ENCODE measurements around the gene DACT3. TPM values are rescaled to one million over a fixed set of nuclear protein-coding genes. Genes with fewer than 3 reads are reported as not detected.

DACT3 gene
- total RNA-seq, 2 experiments from 2014 or later: 0.15 to 0.20 TPM

- DNase-seq: peak; percentile 81
These were observed 46.8 kb downstream of the DACT3 start for GRCh38 chr19:46614114-46614722.

GRCh38 chr19:46613525-46613924 is 47.5 kb downstream of the DACT3 start:
- CTCF ChIA-PET: interaction anchor here (0.7 to 7.9 kb wide), 10 partner anchors 13 to 227 kb away, joined by 3 to 136 read pairs (median 6); partner anchors contain the start of genes CALM3 and DACT3
- Mint-ChIP-seq H3K9me3 (no peaks in the 10 kb centered on the region), H3K36me3 (ENCODE audit: low read depth) (peaks cover 31% of the 10 kb centered on the region), H3K4me3 (no peak overlapping the region), H3K27me3 (no peaks in the 10 kb centered on the region), H3K27ac (peak overlapping the region; percentile 40), H3K4me1 (peaks cover 71% of the 10 kb centered on the region)
- no peak for DNase-seq
- POLR2A ChIA-PET: interaction anchor here (1.3 to 4.9 kb wide), 3 partner anchors 13 to 115 kb away, joined by 4 to 34 read pairs (median 34); partner anchors contain the start of genes CALM3 and DACT3

More at GRCh38 chr19:46614114-46614722, 46.8 kb downstream of the DACT3 start:
- POLR2A ChIA-PET: interaction anchor here (1.3 to 4.9 kb wide), 3 partner anchors 13 to 114 kb away, joined by 4 to 34 read pairs (median 34); partner anchors contain the start of genes CALM3 and DACT3
- Mint-ChIP-seq H3K4me3 (no peak overlapping the region), H3K27ac (peak overlapping the region; percentile 66), H3K4me1 (peaks cover 74% of the 10 kb centered on the region), H3K27me3 (no peaks in the 10 kb centered on the region), H3K36me3 (ENCODE audit: low read depth) (peaks cover 25% of the 10 kb centered on the region), H3K9me3 (no peaks in the 10 kb centered on the region)
- CTCF ChIA-PET: interaction anchor here (0.6 to 7.9 kb wide), 14 partner anchors 9 to 226 kb away, joined by 3 to 136 read pairs (median 4); partner anchors contain the start of genes CALM3 and DACT3

DNA sequence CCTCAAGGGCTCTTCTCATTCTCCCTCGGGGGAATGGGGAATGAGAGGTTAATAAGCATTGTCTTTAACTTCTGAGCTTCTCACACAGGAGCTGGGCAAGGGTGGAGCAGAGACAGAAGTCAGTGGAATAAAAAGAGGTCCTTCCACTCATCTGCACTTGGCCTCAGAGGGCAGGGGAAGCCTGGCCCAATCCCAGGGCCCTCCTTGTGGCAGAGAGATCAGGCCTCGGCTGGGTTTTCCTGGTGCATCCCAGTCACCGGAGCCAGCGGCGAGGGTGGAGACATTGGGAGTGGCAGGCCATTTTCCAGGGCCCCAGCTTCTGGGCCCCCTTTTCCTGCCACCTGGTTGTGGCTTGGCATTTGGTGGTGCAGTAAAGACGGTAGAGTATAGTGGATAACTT is 49.2 kb downstream of the DACT3 start:
- no peak for DNase-seq
- Mint-ChIP-seq H3K9me3 (no peaks in the 10 kb centered on the region), H3K27me3 (no peaks in the 10 kb centered on the region), H3K4me1 (peaks cover 66% of the 10 kb centered on the region), H3K27ac (peak overlapping the region; percentile 71), H3K4me3 (no peak overlapping the region), H3K36me3 (ENCODE audit: low read depth) (peaks cover 48% of the 10 kb centered on the region)
- CTCF ChIA-PET: interaction anchor here (0.6 to 7.9 kb wide), 14 partner anchors 9 to 244 kb away, joined by 3 to 136 read pairs (median 4); partner anchors contain the start of genes CALM3 and DACT3
- POLR2A ChIA-PET: interaction anchor here (0.7 to 4.9 kb wide), 10 partner anchors 10 to 210 kb away, joined by 3 to 129 read pairs (median 4); partner anchors contain the start of genes CALM3, DACT3, PRKD2 and PTGIR

- ChIA-PET POLR2A (interaction anchor here (0.8 to 4.9 kb wide), 9 partner anchors 9 to 210 kb away, joined by 3 to 129 read pairs (median 5); partner anchors contain the start of genes CALM3, DACT3, PRKD2 and PTGIR), CTCF (interaction anchor here (1.1 to 7.9 kb wide), 5 partner anchors 10 to 147 kb away, joined by 4 to 136 read pairs (median 30); partner anchors contain the start of genes CALM3 and DACT3)
- peaks cover 55% of the 10 kb centered on the region for H3K36me3 Mint-ChIP-seq (ENCODE audit: low read depth)
- no peaks in the 10 kb centered on the region for H3K27me3 Mint-ChIP-seq
- peak overlapping the region; percentile 2 for H3K4me3 Mint-ChIP-seq
- peak overlapping the region; percentile 71 for H3K27ac Mint-ChIP-seq
- H3K9me3 Mint-ChIP-seq: no peaks in the 10 kb centered on the region
- peak; percentile 50 for DNase-seq
- H3K4me1 Mint-ChIP-seq: peaks cover 68% of the 10 kb centered on the region
These were observed 49.9 kb downstream of the DACT3 start for GRCh38 chr19:46610851-46611770.

GRCh38 chr19:46610413-46610775 is 50.6 kb downstream of the DACT3 start:
- no peak overlapping the region for H3K4me3 Mint-ChIP-seq
- peaks cover 67% of the 10 kb centered on the region for H3K4me1 Mint-ChIP-seq
- POLR2A ChIA-PET: interaction anchor here (1.4 to 4.9 kb wide), 6 partner anchors 9 to 105 kb away, joined by 3 to 129 read pairs (median 12); partner anchors contain the start of genes CALM3, DACT3, PRKD2 and PTGIR
- no peaks in the 10 kb centered on the region for H3K27me3 Mint-ChIP-seq
- peak overlapping the region; percentile 71 for H3K27ac Mint-ChIP-seq
- H3K9me3 Mint-ChIP-seq: no peaks in the 10 kb centered on the region
- no peak for DNase-seq
- H3K36me3 Mint-ChIP-seq (ENCODE audit: low read depth): peaks cover 61% of the 10 kb centered on the region
- CTCF ChIA-PET: interaction anchor here (0.5 kb wide), 1 partner anchor 8 kb away, joined by 3 read pairs; no protein-coding TSS in a partner anchor

- no peaks in the 10 kb centered on the region for H3K27me3 Mint-ChIP-seq
- peaks cover 70% of the 10 kb centered on the region for H3K4me1 Mint-ChIP-seq
- no peak for DNase-seq
- H3K27ac Mint-ChIP-seq: no peak overlapping the region
- H3K4me3 Mint-ChIP-seq: no peak overlapping the region
- CTCF ChIA-PET: interaction anchor here (0.5 kb wide), 1 partner anchor 8 kb away, joined by 3 read pairs; no protein-coding TSS in a partner anchor
- H3K9me3 Mint-ChIP-seq: no peaks in the 10 kb centered on the region
- POLR2A ChIA-PET: interaction anchor here (1.5 to 4.6 kb wide), 2 partner anchors 8 to 49 kb away, joined by 3 to 129 read pairs; partner anchors contain the start of gene CALM3
- peaks cover 67% of the 10 kb centered on the region for H3K36me3 Mint-ChIP-seq (ENCODE audit: low read depth)
These were observed 51.2 kb downstream of the DACT3 start for GRCh38 chr19:46609511-46610412.

- peaks cover 68% of the 10 kb centered on the region for H3K36me3 Mint-ChIP-seq (ENCODE audit: low read depth)
- H3K4me3 Mint-ChIP-seq: no peak overlapping the region
- CTCF ChIA-PET: interaction anchor here (1.0 kb wide), 1 partner anchor 9 kb away, joined by 3 read pairs; no protein-coding TSS in a partner anchor
- H3K27me3 Mint-ChIP-seq: no peaks in the 10 kb centered on the region
- POLR2A ChIA-PET: interaction anchor here (4.6 kb wide), 1 partner anchor 7 kb away, joined by 129 read pairs; the partner anchor contains the start of gene CALM3
- H3K9me3 Mint-ChIP-seq: no peaks in the 10 kb centered on the region
- H3K27ac Mint-ChIP-seq: no peak overlapping the region
- peaks cover 70% of the 10 kb centered on the region for H3K4me1 Mint-ChIP-seq
- no peak for DNase-seq
These were observed 52.2 kb downstream of the DACT3 start for GRCh38 chr19:46608581-46609345.

DNA sequence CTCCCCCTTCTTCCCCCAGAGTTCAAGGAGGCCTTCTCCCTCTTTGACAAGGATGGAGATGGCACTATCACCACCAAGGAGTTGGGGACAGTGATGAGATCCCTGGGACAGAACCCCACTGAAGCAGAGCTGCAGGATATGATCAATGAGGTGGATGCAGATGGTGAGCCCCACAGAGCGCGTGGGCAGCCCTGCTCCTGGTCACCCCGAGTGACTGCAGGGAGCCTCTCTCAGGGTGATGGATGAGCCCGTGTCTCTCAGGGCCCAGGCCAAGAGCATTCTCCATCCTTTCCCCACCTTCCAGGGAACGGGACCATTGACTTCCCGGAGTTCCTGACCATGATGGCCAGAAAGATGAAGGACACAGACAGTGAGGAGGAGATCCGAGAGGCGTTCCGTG is 52.8 kb downstream of the DACT3 start:
- no peaks in the 10 kb centered on the region for H3K9me3 Mint-ChIP-seq
- DNase-seq: no peak
- H3K36me3 Mint-ChIP-seq (ENCODE audit: low read depth): peaks cover 73% of the 10 kb centered on the region
- ChIA-PET CTCF (interaction anchor here (1.0 kb wide), 1 partner anchor 10 kb away, joined by 3 read pairs; no protein-coding TSS in a partner anchor), POLR2A (no interaction called here)
- H3K27ac Mint-ChIP-seq: no peak overlapping the region
- no peak overlapping the region for H3K4me3 Mint-ChIP-seq
- no peaks in the 10 kb centered on the region for H3K27me3 Mint-ChIP-seq
- peaks cover 71% of the 10 kb centered on the region for H3K4me1 Mint-ChIP-seq

- H3K4me1 Mint-ChIP-seq: peaks cover 73% of the 10 kb centered on the region
- peaks cover 78% of the 10 kb centered on the region for H3K36me3 Mint-ChIP-seq (ENCODE audit: low read depth)
These were observed 53.5 kb downstream of the DACT3 start for GRCh38 chr19:46607448-46607841.

GRCh38 chr19:46606681-46607447 is 54.1 kb downstream of the DACT3 start:
- Mint-ChIP-seq H3K27me3 (no peaks in the 10 kb centered on the region), H3K27ac (no peak overlapping the region), H3K4me1 (peaks cover 72% of the 10 kb centered on the region), H3K36me3 (ENCODE audit: low read depth) (peaks cover 84% of the 10 kb centered on the region), H3K9me3 (no peaks in the 10 kb centered on the region), H3K4me3 (no peak overlapping the region)
- DNase-seq: peak; percentile 10
- POLR2A ChIA-PET: interaction anchor here (0.7 to 1.2 kb wide), 3 partner anchors 12 to 96 kb away, joined by 3 to 4 read pairs (median 4); no protein-coding TSS in a partner anchor
- CTCF ChIA-PET: interaction anchor here (0.6 to 1.6 kb wide), 2 partner anchors 55 to 233 kb away, joined by 5 read pairs; no protein-coding TSS in a partner anchor

More at GRCh38 chr19:46607448-46607841, 53.5 kb downstream of the DACT3 start:
- ChIA-PET POLR2A (interaction anchor here (0.7 kb wide), 1 partner anchor 95 kb away, joined by 4 read pairs; no protein-coding TSS in a partner anchor), CTCF (no interaction called here)
- no peak for DNase-seq
- H3K4me3 Mint-ChIP-seq: no peak overlapping the region
- H3K9me3 Mint-ChIP-seq: no peaks in the 10 kb centered on the region
- no peak overlapping the region for H3K27ac Mint-ChIP-seq
- H3K27me3 Mint-ChIP-seq: no peaks in the 10 kb centered on the region

Measured in activated CD4-positive, alpha-beta memory T cell treated with anti-CD3 and anti-CD28 coated beads, Interleukin-2, amount 10 ng/mL, durations not matched to agents 7 days and 5 days (primary cell).